Stimulated activated CD8-positive, alpha-beta memory T cell treated with anti-CD3 and anti-CD28 coated beads, Interleukin-4, amount 100 ng/mL, for 4 hours (primary cell): ENCODE results near the gene AKAP9.
"Not testable (repeated sequence)": the region's sequence is repeated elsewhere in the genome, so short reads cannot be mapped to it uniquely, and the experiment has no call there.

Source experiments
- DNase-seq, 2 donors: peaks; one replicate each; pipeline ENCODE4 v3.0.0-alpha.2; 2020; ENCODE audit warnings: low read depth in 2 of 2, low spot score in 1 of 2

The AKAP9 gene

GRCh38 chr7:91940572-91941341 lies at the start of gene AKAP9:
TSS of gene AKAP9 (plus strand) at chr7:91940862. CDS start at chr7:91941100, 238 bp downstream.
- DNase-seq = peak; percentile 60 to 75

GRCh38 chr7:91892099-91892705 lies 48.5 kb upstream of the AKAP9 start:
- DNase-seq = no peak

GRCh38 chr7:91892821-91893340 lies 47.8 kb upstream of the AKAP9 start:
- no peak for DNase-seq

DNA sequence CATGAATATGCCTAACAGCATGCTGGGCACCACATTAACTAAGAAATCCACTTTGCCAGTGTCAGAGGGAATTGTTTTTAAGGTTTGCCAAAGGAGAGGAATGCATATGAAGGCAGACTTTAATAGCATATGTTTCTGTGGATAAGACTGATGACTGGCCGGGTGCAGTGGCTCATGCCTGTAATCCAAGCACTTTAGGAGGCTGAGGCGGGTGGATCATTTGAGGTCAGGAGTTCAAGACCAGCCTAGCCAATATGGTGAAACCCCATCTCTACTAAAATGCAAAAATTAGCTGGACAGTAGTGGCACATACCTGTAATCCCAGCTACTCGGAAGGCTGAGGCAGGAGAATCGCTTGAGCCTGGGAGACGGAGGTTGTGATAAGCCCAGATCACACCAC lies 47.0 kb upstream of the AKAP9 start:
- DNase-seq = not testable (repeated sequence)

- no peak for DNase-seq
Measured at GRCh38 chr7:91894781-91895480, 45.7 kb upstream of the AKAP9 start.

- DNase-seq = no peak
Measured at GRCh38 chr7:91898240-91898992, 42.2 kb upstream of the AKAP9 start.

- no peak for DNase-seq
Measured at GRCh38 chr7:91899563-91899962, 41.1 kb upstream of the AKAP9 start.

- no peak for DNase-seq
Measured at GRCh38 chr7:91910171-91910570, 30.5 kb upstream of the AKAP9 start.

DNA sequence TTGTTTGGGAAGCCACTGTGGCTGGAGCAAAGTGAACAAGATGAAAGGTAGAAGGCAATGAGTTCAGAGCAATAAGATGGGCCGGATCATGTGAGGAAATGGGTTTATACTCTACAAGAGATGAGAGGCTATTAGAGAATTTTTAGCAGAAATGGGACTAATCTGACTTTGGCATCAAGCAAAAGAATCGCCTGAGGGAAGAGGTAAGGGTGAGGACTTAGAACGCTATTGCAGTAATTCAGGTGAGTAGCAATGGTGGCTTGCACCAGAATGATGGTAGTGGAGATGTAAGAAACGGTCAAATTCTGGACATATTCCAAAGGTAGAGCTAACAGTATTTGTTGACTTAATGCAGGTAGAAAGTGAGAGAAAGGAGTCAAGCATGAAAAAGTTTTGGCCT lies 29.5 kb upstream of the AKAP9 start:
- DNase-seq = no peak

GRCh38 chr7:91912494-91912893 lies 28.2 kb upstream of the AKAP9 start:
- no peak for DNase-seq

GRCh38 chr7:91913612-91914011 lies 27.1 kb upstream of the AKAP9 start:
- no peak for DNase-seq

DNA sequence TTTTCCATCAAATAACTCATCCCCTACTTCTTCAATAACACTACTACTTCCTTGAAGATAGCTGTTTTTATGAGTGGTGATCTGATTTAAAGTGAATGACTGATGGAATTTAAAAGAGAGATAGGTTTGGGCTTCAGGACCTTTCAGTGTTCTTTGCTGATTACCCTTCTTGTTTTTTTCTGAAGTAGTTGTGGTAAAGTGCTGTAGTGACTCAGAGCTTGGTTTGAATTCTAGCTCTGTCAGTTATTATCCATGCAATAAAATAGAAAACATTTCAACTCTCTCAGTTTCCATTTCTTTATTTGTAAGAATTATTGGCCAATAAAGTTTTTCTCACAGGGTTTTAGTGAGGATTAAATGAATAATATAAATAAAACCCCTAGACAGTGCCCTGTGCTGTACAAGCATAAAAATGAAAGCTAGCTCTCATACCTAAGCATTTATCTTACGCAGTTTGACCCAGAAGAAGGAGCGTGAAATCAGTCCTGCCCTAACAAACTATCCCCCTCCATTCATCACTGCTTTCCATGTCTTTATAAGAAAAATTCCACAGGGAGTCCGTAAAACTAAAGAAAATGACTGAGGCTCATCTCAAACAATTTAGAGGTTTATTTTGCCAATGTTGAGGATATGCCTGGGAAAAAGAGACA lies 25.1 kb upstream of the AKAP9 start:
- DNase-seq = no peak

- no peak for DNase-seq
Measured at GRCh38 chr7:91916051-91916440, 24.6 kb upstream of the AKAP9 start.

GRCh38 chr7:91918356-91918755 lies 22.3 kb upstream of the AKAP9 start:
- no peak for DNase-seq

GRCh38 chr7:91922857-91923256 lies 17.8 kb upstream of the AKAP9 start:
- DNase-seq = no peak

- DNase-seq = no peak
Measured at GRCh38 chr7:91927912-91928311, 12.8 kb upstream of the AKAP9 start.

- DNase-seq = no peak
Measured at GRCh38 chr7:91929463-91929862, 11.2 kb upstream of the AKAP9 start.

GRCh38 chr7:91940171-91940570 lies 491 bp upstream of the AKAP9 start:
- no peak for DNase-seq

DNA sequence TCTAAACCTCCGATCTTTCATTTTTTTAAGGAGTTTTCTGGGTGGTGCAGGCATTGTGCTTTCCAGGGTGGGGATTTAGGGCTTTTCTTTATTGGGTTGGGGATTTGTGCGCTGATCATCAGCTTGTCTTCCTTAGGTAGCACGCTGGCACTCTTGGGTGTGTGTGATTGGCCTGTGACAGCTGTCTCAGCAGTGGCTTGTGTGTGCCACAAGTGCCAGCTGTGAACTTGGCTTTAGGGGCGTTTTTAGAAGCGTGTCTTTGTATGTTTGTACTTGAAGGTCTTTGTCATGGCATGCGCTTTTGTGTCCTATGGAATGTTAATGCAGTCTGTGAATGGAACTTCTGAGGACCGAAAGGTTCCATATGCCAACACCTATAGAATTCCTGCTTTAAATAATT lies 788 bp downstream of the AKAP9 start:
- no peak for DNase-seq

DNA sequence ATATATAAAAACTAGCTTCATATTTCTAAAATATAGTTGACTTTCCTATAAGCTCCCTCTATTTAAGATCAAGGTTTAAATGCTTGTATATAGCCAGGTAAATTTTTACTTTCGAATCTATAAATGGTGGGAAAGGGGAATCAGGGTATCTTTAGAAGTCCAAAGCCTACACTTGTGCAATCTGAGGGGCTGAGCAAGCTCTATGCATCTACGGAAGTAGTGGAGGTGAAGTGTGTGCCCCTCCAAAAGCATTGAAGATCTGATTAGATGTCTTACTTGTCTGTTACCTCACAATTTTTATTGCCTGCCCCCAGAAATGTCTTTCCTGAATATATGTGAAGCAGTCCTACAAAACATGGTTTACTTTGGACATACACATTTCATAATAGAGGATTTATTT lies 1.6 kb downstream of the AKAP9 start:
- DNase-seq = no peak

- DNase-seq = not testable (repeated sequence)
Measured at GRCh38 chr7:91944970-91945369, 4.3 kb downstream of the AKAP9 start.
